H1 (cell line): ENCODE results near the gene LRRC37A3. TPM values are rescaled to one million over a fixed set of nuclear protein-coding genes. Genes with fewer than 3 reads are reported as not detected.

Experiments used
- CTCF ChIA-PET: fragments of 300-600 bp; sonication (Branson Sonifier 250); formaldehyde crosslinking; loops from one replicate; lab custom pipeline; 2021; ENCODE audit not compliant: partially characterized antibody; lab: Charles Lee
- POLR2A ChIA-PET: fragments of 300-600 bp; sonication (Branson Sonifier 250); formaldehyde crosslinking; loops from one replicate; lab custom pipeline; 2021; ENCODE audit warnings: inconsistent platforms; ENCODE audit not compliant: partially characterized antibody; lab: Charles Lee
- DNase-seq, 2 experiments: peaks; one replicate each; pipeline versions ENCODE4 v3.0.0 to v3.0.0-alpha.2; 2010 to 2022; ENCODE audit warnings: low spot score in 2 of 2, low read depth in 1 of 2, mixed read lengths in 1 of 2
- FAIRE-seq: peaks from 2 replicates; lab custom pipeline; 2011; peaks lifted over from hg19 to GRCh38; lab: Jason Lieb, UNC
- H2AFZ ChIP-seq: 2 replicates; pipeline ENCODE4 v1.8.1; 2012; ENCODE audit warnings: low read length, inconsistent platforms
- H2AK5ac ChIP-seq: 2 replicates; pipeline ENCODE4 v1.6.1; 2013; ENCODE audit warnings: low read depth, low read length
- H2BK120ac ChIP-seq: replicated peaks from 2 replicates; pipeline ENCODE3; 2013; ENCODE audit warnings: low read depth, low read length, inconsistent platforms
- H2BK12ac ChIP-seq: 2 replicates; pipeline ENCODE4 v1.6.1; 2013; ENCODE audit warnings: low read depth, low read length
- H2BK15ac ChIP-seq: 2 replicates; pipeline ENCODE4 v1.6.1; 2013; ENCODE audit warnings: low read length
- H2BK20ac ChIP-seq: 2 replicates; pipeline ENCODE4 v1.6.1; 2013; ENCODE audit warnings: low read length
- H2BK5ac ChIP-seq: 2 replicates; pipeline ENCODE4 v1.6.1; 2013; ENCODE audit warnings: low read depth, low read length
- H3K14ac ChIP-seq: 2 replicates; pipeline ENCODE4 v1.6.1; 2013; ENCODE audit warnings: inconsistent platforms; ENCODE audit not compliant: insufficient read length
- H3K18ac ChIP-seq: 2 replicates; pipeline ENCODE4 v1.6.1; 2013; ENCODE audit warnings: low read length; ENCODE audit errors: extremely low read depth
- H3K23ac ChIP-seq: 2 replicates; pipeline ENCODE4 v1.6.1; 2013; ENCODE audit warnings: inconsistent platforms; ENCODE audit not compliant: insufficient read length
- H3K23me2 ChIP-seq: 2 replicates; pipeline ENCODE4 v1.6.1; 2013; ENCODE audit warnings: low read depth, low read length
- H3K27ac ChIP-seq: 2 replicates; pipeline ENCODE4 v1.6.1; 2011; ENCODE audit warnings: low read depth, low read length, inconsistent platforms
- H3K27me3 ChIP-seq, 4 experiments: replicated peaks in 1 of 4; 1 replicate in 1 of 4; 2 replicates in 3 of 4; pipeline versions ENCODE4 v1.6.1 to v1.8.1; 2011 to 2013; ENCODE audit warnings: low read length in 3 of 4, mild to moderate bottlenecking in 3 of 4, inconsistent platforms in 2 of 4, mixed read lengths in 2 of 4, moderate library complexity in 1 of 4; ENCODE audit not compliant: control insufficient read depth in 3 of 4, insufficient read depth in 3 of 4; ENCODE audit errors: extremely low read depth in 1 of 4
- H3K36me3 ChIP-seq, 4 experiments: 2 replicates each; pipeline versions ENCODE4 v1.6.1 to v1.8.1; 2011 to 2013; ENCODE audit warnings: mild to moderate bottlenecking in 4 of 4, low read length in 3 of 4, moderate library complexity in 2 of 4, control low read depth in 1 of 4, inconsistent platforms in 1 of 4; ENCODE audit not compliant: insufficient read depth in 4 of 4, control insufficient read depth in 2 of 4
- H3K4ac ChIP-seq: replicated peaks from 2 replicates; pipeline ENCODE3; 2013; ENCODE audit warnings: low read length, low read depth, mixed read lengths, inconsistent platforms; ENCODE audit not compliant: insufficient read length
- H3K4me1 ChIP-seq, 4 experiments: replicated peaks in 1 of 4; 1 replicate in 1 of 4; 2 replicates in 3 of 4; pipeline versions ENCODE4 v1.6.1 to v1.8.1; 2011 to 2013; ENCODE audit warnings: low read length in 3 of 4, inconsistent platforms in 2 of 4, mixed read lengths in 1 of 4; ENCODE audit not compliant: insufficient read depth in 4 of 4, control insufficient read depth in 3 of 4
- H3K4me2 ChIP-seq, 2 experiments: 2 replicates each; pipeline versions ENCODE4 v1.6.1 to v1.8.1; 2011 to 2013; ENCODE audit warnings: low read depth in 2 of 2, low read length in 2 of 2, control low read depth in 1 of 2, inconsistent platforms in 1 of 2, mild to moderate bottlenecking in 1 of 2; ENCODE audit not compliant: insufficient read depth in 1 of 2
- H3K4me3 ChIP-seq, 4 experiments: fragments of 200-600, 300-600 bp in 1 of 4; sonication (generic), shearing (Covaris generic), sonication (Bioruptor Twin) in 1 of 4; 2 replicates each; pipeline versions ENCODE4 v1.5.1 to v1.8.1; 2011 to 2016; ENCODE audit warnings: low read length in 4 of 4, low read depth in 3 of 4, control low read depth in 2 of 4, inconsistent platforms in 2 of 4, mild to moderate bottlenecking in 2 of 4, mixed read lengths in 1 of 4, moderate library complexity in 1 of 4; ENCODE audit not compliant: insufficient read depth in 2 of 4; ENCODE audit errors: extremely low read depth in 1 of 4
- H3K56ac ChIP-seq: replicated peaks from 2 replicates; pipeline ENCODE3; 2013; ENCODE audit warnings: low read depth, mild to moderate bottlenecking, mixed read lengths, low read length, inconsistent platforms; ENCODE audit not compliant: insufficient read length
- H3K79me1 ChIP-seq: 2 replicates; pipeline ENCODE4 v1.6.1; 2013; ENCODE audit warnings: low read depth, low read length, control low read depth
- H3K79me2 ChIP-seq, 2 experiments: 2 replicates each; pipeline versions ENCODE4 v1.6.1 to v1.8.1; 2012 to 2013; ENCODE audit warnings: low read length in 2 of 2, mild to moderate bottlenecking in 2 of 2, inconsistent platforms in 1 of 2; ENCODE audit not compliant: insufficient read depth in 2 of 2, control insufficient read depth in 1 of 2
- H3K9ac ChIP-seq, 4 experiments: replicated peaks in 1 of 4; 1 replicate in 1 of 4; 2 replicates in 3 of 4; pipeline versions ENCODE4 v1.6.1 to v1.8.1; 2011 to 2013; ENCODE audit warnings: low read depth in 3 of 4, low read length in 3 of 4, control low read depth in 2 of 4, mild to moderate bottlenecking in 2 of 4, moderate library complexity in 2 of 4, inconsistent platforms in 1 of 4; ENCODE audit errors: extremely low read depth in 1 of 4
- H3K9me3 ChIP-seq, 2 experiments: 2 replicates each; pipeline versions ENCODE4 v1.6.1 to v1.8.1; 2012 to 2013; ENCODE audit warnings: mild to moderate bottlenecking in 2 of 2, moderate library complexity in 2 of 2, control low read depth in 1 of 2, inconsistent platforms in 1 of 2, low read depth in 1 of 2, low read length in 1 of 2, mixed read lengths in 1 of 2; ENCODE audit not compliant: insufficient read depth in 2 of 2
- H4K20me1 ChIP-seq, 2 experiments: replicated peaks in 1 of 2; 2 replicates each; pipeline versions ENCODE3 to v1.8.1; 2011 to 2013; ENCODE audit warnings: inconsistent platforms in 2 of 2, low read length in 2 of 2, mild to moderate bottlenecking in 1 of 2; ENCODE audit not compliant: insufficient read depth in 2 of 2, control insufficient read depth in 1 of 2
- H4K5ac ChIP-seq: 2 replicates; pipeline ENCODE4 v1.6.1; 2013; ENCODE audit warnings: low read length, low read depth, mixed read lengths, inconsistent platforms; ENCODE audit not compliant: insufficient read length
- H4K8ac ChIP-seq: 2 replicates; pipeline ENCODE4 v1.8.0; 2013; ENCODE audit warnings: mild to moderate bottlenecking, moderate library complexity, low read length, inconsistent platforms; ENCODE audit not compliant: insufficient read depth; ENCODE audit errors: extremely low read depth
- H4K91ac ChIP-seq: replicated peaks from 2 replicates; pipeline ENCODE3; 2013; ENCODE audit warnings: low read length, mixed read lengths, inconsistent platforms; ENCODE audit not compliant: insufficient read length
- ASH2L ChIP-seq: fragments of 200-600, 300-600 bp; sonication (generic); IDR thresholded peaks from one replicate; pipeline ENCODE4 v1.7.1; 2017; ENCODE audit warnings: low read length
- ATF2 ChIP-seq: IDR thresholded peaks from 2 replicates; pipeline ENCODE4 v1.6.1; 2012; ENCODE audit warnings: low read length, inconsistent platforms
- CEBPB ChIP-seq: IDR thresholded peaks from 2 replicates; pipeline ENCODE4 v1.6.1; 2012; ENCODE audit warnings: low read depth, low read length
- HDAC2 ChIP-seq, 2 experiments: fragments of 300-600 bp in 1 of 2; sonication (generic) in 1 of 2; IDR thresholded peaks; 2 replicates each; pipeline ENCODE4 v1.6.1; 2011 to 2012; ENCODE audit warnings: low read depth in 2 of 2, low read length in 2 of 2, mild to moderate bottlenecking in 2 of 2, moderate library complexity in 2 of 2, borderline replicate concordance in 1 of 2, inconsistent platforms in 1 of 2
- KDM1A ChIP-seq: fragments of 200-600, 300-600 bp; sonication (generic); IDR thresholded peaks from 2 replicates; pipeline ENCODE4 v1.7.1; 2016; ENCODE audit warnings: mild to moderate bottlenecking, low read length, borderline replicate concordance
- NRF1 ChIP-seq: IDR thresholded peaks from 2 replicates; pipeline ENCODE4 v1.6.1; 2011; ENCODE audit warnings: mild to moderate bottlenecking, low read depth, low read length, improper control_type of control experiment
- RFX5 ChIP-seq: IDR thresholded peaks from 2 replicates; pipeline ENCODE4 v1.6.1; 2011; ENCODE audit warnings: low read depth, low read length, improper control_type of control experiment, borderline replicate concordance
- RXRA ChIP-seq: IDR thresholded peaks from 2 replicates; pipeline ENCODE4 v1.6.1; 2011; ENCODE audit warnings: low read depth, mild to moderate bottlenecking, low read length, moderate library complexity; ENCODE audit not compliant: insufficient read depth
- SIX5 ChIP-seq: IDR thresholded peaks from 2 replicates; pipeline ENCODE4 v1.6.1; 2011; ENCODE audit warnings: mild to moderate bottlenecking, low read depth, low read length
- SP1 ChIP-seq: IDR thresholded peaks from 2 replicates; pipeline ENCODE4 v1.6.1; 2011; ENCODE audit warnings: low read depth, low read length
- SP2 ChIP-seq: IDR thresholded peaks from 2 replicates; pipeline ENCODE4 v1.6.1; 2012; ENCODE audit warnings: mild to moderate bottlenecking, low read length, inconsistent platforms
- TAF1 ChIP-seq: IDR thresholded peaks from 2 replicates; pipeline ENCODE4 v1.6.1; 2011; ENCODE audit warnings: mild to moderate bottlenecking, low read depth, low read length
- TBP ChIP-seq: IDR thresholded peaks from 2 replicates; pipeline ENCODE4 v1.6.1; 2011; ENCODE audit warnings: low read depth, low read length, improper control_type of control experiment
- WGBS, 2 experiments: shearing (Covaris generic) in 1 of 2; methylation state at CpG; one replicate each; pipeline versions ENCODE4 v1.1.6 to v1.1.7; 2013 to 2015; ENCODE audit warnings: low lambda C conversion rate in 2 of 2, mixed read lengths in 2 of 2, inconsistent platforms in 1 of 2, low coverage in 1 of 2, missing lambda C conversion rate in 1 of 2; ENCODE audit not compliant: insufficient replicate concordance in 2 of 2, insufficient coverage in 1 of 2, insufficient read length in 1 of 2; ENCODE audit errors: extremely low coverage in 1 of 2, missing lambda C conversion rate in 1 of 2; 5-methylcytosine and 5-hydroxymethylcytosine counted together
- polyA plus RNA-seq, 7 experiments: library from polyadenylated mRNA; depleted of rRNA in 3 of 7; stranded (reverse) in 5 of 7; unstranded in 2 of 7; fragments of >200 nt in 5 of 7; fragments of 200-250 nt in 2 of 7; gene quantifications; 1 replicate in 5 of 7; 2 replicates in 1 of 7; 4 replicates in 1 of 7; pipeline versions ENCODE4 v1.2.1 to v1.2.3, GENCODE V29; 2011 to 2013; ENCODE audit warnings: missing spikeins in 2 of 7, mixed read lengths in 2 of 7
- total RNA-seq: library from RNA; stranded (reverse); fragmentation: NEBNext Ultra II Directional; extraction: Animal tissue kit (Norgen Biotek cat#: 25700); gene quantifications from 2 replicates; pipeline ENCODE4 v1.2.1, GENCODE V29; 2021

LRRC37A3 gene
- total and polyA plus RNA-seq, 2 of the 8 experiments (the other 6 are each of a cell fraction or from before 2014, with no cell fraction given) = 2.7 to 9.4 TPM

GRCh38 chr17:64940055-64940454, 20.8 kb upstream of the LRRC37A3 start:
- CTCF ChIA-PET = interaction anchor here (0.8 to 4.6 kb wide), 8 partner anchors 11 to 233 kb away, joined by 3 to 53 read pairs (median 4); no protein-coding TSS in a partner anchor
- TF ChIP-seq HDAC2 (IDR thresholded peaks at IDR 0.05; ENCODE audit: borderline replicate concordance in 1 of 2, low read depth in 2 of 2, low read length in 2 of 2) = no peak
- TF ChIP-seq RXRA = no peak
- TF ChIP-seq TBP = no peak
- no peak for TF ChIP-seq CEBPB
- TF ChIP-seq KDM1A = no peak
- no peak for TF ChIP-seq RFX5
- no peak for TF ChIP-seq ATF2
- no peak for TF ChIP-seq TAF1
- TF ChIP-seq ASH2L = no peak
- no peak for TF ChIP-seq NRF1
- TF ChIP-seq SIX5 = no peak
- no peak for TF ChIP-seq SP2
- TF ChIP-seq SP1 = no peak

More at GRCh38 chr17:64940055-64940454, 20.8 kb upstream of the LRRC37A3 start:
- POLR2A ChIA-PET = no interaction called here
- H3K79me1 ChIP-seq = no peaks in the 10 kb centered on the region
- no peak overlapping the region for H4K5ac ChIP-seq
- H3K27me3 ChIP-seq = no peaks in the 10 kb centered on the region
- no peak overlapping the region for H2BK20ac ChIP-seq
- H3K4me1 ChIP-seq = no peaks in the 10 kb centered on the region
- no peak overlapping the region for H3K23ac ChIP-seq
- no peak overlapping the region for H3K27ac ChIP-seq
- no peak overlapping the region for H2BK12ac ChIP-seq
- no peak overlapping the region for H2BK5ac ChIP-seq
- no peak overlapping the region for H3K4me3 ChIP-seq
- no peak overlapping the region for H3K14ac ChIP-seq
- H3K36me3 ChIP-seq = no peaks in the 10 kb centered on the region
- no peak overlapping the region for H4K91ac ChIP-seq
- H3K9ac ChIP-seq = no peak overlapping the region
- no peaks in the 10 kb centered on the region for H3K9me3 ChIP-seq
- H2AFZ ChIP-seq = no peak overlapping the region
- H3K23me2 ChIP-seq = peaks cover 4% of the 10 kb centered on the region; the same call in 1 of the 2 replicates
- no peaks in the 10 kb centered on the region for H3K79me2 ChIP-seq
- no peak overlapping the region for H4K8ac ChIP-seq
- no peak overlapping the region for H2AK5ac ChIP-seq
- WGBS, 2 experiments = 77% methylated on average over 4 of the region's 4 CpGs; no CpG with 5 or more reads in 1 of the 2 experiments
- H4K20me1 ChIP-seq = peaks cover 0 to 2% of the 10 kb centered on the region in 2 experiments
- no peak overlapping the region for H2BK15ac ChIP-seq
- FAIRE-seq (no peak), DNase-seq (no peak)
- H3K18ac ChIP-seq = no peak overlapping the region
- no peak overlapping the region for H3K56ac ChIP-seq
- no peak overlapping the region for H3K4ac ChIP-seq
- no peak overlapping the region for H2BK120ac ChIP-seq
- no peak overlapping the region for H3K4me2 ChIP-seq
